SK-N-SH (cell line): ENCODE data around the gene SLC37A1. TPM values are rescaled to one million over a fixed set of nuclear protein-coding genes. Genes with fewer than 3 reads are reported as not detected.

Experiments
- CTCF ChIA-PET: fragments of 300-600, 350-600 bp; formaldehyde crosslinking; extraction: SDS; loops from one replicate; lab custom pipeline; 2021; lab: Yijun Ruan, JAX
- POLR2A ChIA-PET: fragments of 350-600 bp; sonication (Branson Sonifier 250); formaldehyde crosslinking; extraction: SDS; loops from one replicate; lab custom pipeline; 2020; ENCODE audit warnings: antibody characterized with exemption, inconsistent platforms; lab: Yijun Ruan, JAX
- DNase-seq: peaks from one replicate; pipeline ENCODE4 v3.0.0; 2012
- H2AFZ ChIP-seq: fragments of 200-600 bp; sonication (generic); 2 replicates; pipeline ENCODE4 v1.8.1; 2016; ENCODE audit warnings: antibody characterized with exemption, mild to moderate bottlenecking, low read depth
- H3F3A ChIP-seq: fragments of 200-600 bp; sonication (generic); replicated peaks from 2 replicates; pipeline ENCODE3; 2016; ENCODE audit warnings: antibody characterized with exemption, mild to moderate bottlenecking; ENCODE audit not compliant: insufficient read depth
- H3K27ac ChIP-seq, 2 experiments: fragments of 200-500 bp in 1 of 2; fragments of 200-600 bp in 1 of 2; sonication (Bioruptor generic) in 1 of 2; sonication (generic), shearing (Covaris generic) in 1 of 2; 2 replicates each; pipeline versions ENCODE4 v1.5.1 to v1.6.1; 2014 to 2016; ENCODE audit warnings: low read depth in 2 of 2, inconsistent platforms in 1 of 2, low read length in 1 of 2, mild to moderate bottlenecking in 1 of 2, mixed read lengths in 1 of 2
- H3K27me3 ChIP-seq: fragments of 200-600 bp; sonication (generic), shearing (Covaris generic); 2 replicates; pipeline ENCODE4 v1.6.1; 2016; ENCODE audit warnings: mixed run types; ENCODE audit not compliant: insufficient read depth
- H3K36me3 ChIP-seq, 2 experiments: fragments of 200-500 bp in 1 of 2; fragments of 200-600 bp in 1 of 2; sonication (Bioruptor generic) in 1 of 2; sonication (generic) in 1 of 2; replicated peaks in 1 of 2; 2 replicates each; pipeline versions ENCODE3 to v1.5.1; 2014 to 2016; ENCODE audit warnings: low read length in 1 of 2, mild to moderate bottlenecking in 1 of 2; ENCODE audit not compliant: insufficient read depth in 2 of 2, control insufficient read depth in 1 of 2
- H3K4me1 ChIP-seq, 2 experiments: fragments of 200-500 bp in 1 of 2; fragments of 200-600 bp in 1 of 2; sonication (Bioruptor generic) in 1 of 2; sonication (generic), shearing (Covaris generic) in 1 of 2; 2 replicates each; pipeline versions ENCODE4 v1.5.1 to v1.6.1; 2014 to 2016; ENCODE audit warnings: low read depth in 1 of 2, low read length in 1 of 2, mixed run types in 1 of 2; ENCODE audit not compliant: insufficient read depth in 2 of 2, control insufficient read depth in 1 of 2
- H3K4me2 ChIP-seq: fragments of 200-600 bp; sonication (generic), shearing (Covaris generic); 2 replicates; pipeline ENCODE4 v1.6.1; 2017; ENCODE audit warnings: mixed run types
- H3K4me3 ChIP-seq, 2 experiments: fragments of 200-500 bp in 1 of 2; fragments of 200-600 bp in 1 of 2; sonication (Bioruptor generic) in 1 of 2; sonication (generic), shearing (Covaris generic) in 1 of 2; 2 replicates each; pipeline versions ENCODE4 v1.5.1 to v1.8.1; 2014 to 2016; ENCODE audit warnings: low read depth in 2 of 2, inconsistent platforms in 1 of 2, low read length in 1 of 2, mild to moderate bottlenecking in 1 of 2, mixed read lengths in 1 of 2, moderate library complexity in 1 of 2
- H3K79me2 ChIP-seq: fragments of 200-600 bp; sonication (generic); 2 replicates; pipeline ENCODE4 v1.8.1; 2017; ENCODE audit warnings: mild to moderate bottlenecking; ENCODE audit not compliant: insufficient read depth
- H3K9ac ChIP-seq: fragments of 200-600 bp; sonication (generic); 2 replicates; pipeline ENCODE4 v1.6.1; 2017; ENCODE audit warnings: mixed run types
- H3K9me2 ChIP-seq: fragments of 200-600 bp; sonication (generic); 2 replicates; pipeline ENCODE4 v1.6.1; 2017; ENCODE audit warnings: mixed run types
- H3K9me3 ChIP-seq: fragments of 200-600 bp; sonication (generic); 2 replicates; pipeline ENCODE4 v1.6.1; 2017; ENCODE audit warnings: mixed run types, mild to moderate bottlenecking, moderate library complexity
- H4K20me1 ChIP-seq: fragments of 200-600 bp; sonication (generic); 2 replicates; pipeline ENCODE4 v1.6.1; 2017; ENCODE audit warnings: mild to moderate bottlenecking, mixed run types; ENCODE audit not compliant: insufficient read depth
- GABPA ChIP-seq: IDR thresholded peaks from 2 replicates; pipeline ENCODE4 v1.4.0; 2012; ENCODE audit warnings: low read depth, mild to moderate bottlenecking
- IRF3 ChIP-seq: fragments of 150-350 bp; IDR thresholded peaks from 2 replicates; pipeline ENCODE4 v1.6.1; 2016; ENCODE audit warnings: mild to moderate bottlenecking, low read depth, low read length
- NFIC ChIP-seq: IDR thresholded peaks from 2 replicates; pipeline ENCODE4 v1.4.0; 2012; ENCODE audit warnings: borderline replicate concordance
- PBX3 ChIP-seq: IDR thresholded peaks from 2 replicates; pipeline ENCODE4; 2012
- POLR2AphosphoS5 ChIP-seq: IDR thresholded peaks from 2 replicates; pipeline ENCODE4 v1.6.1; 2012; ENCODE audit warnings: low read depth, low read length
- RAD21 ChIP-seq: IDR thresholded peaks from 2 replicates; pipeline ENCODE4 v1.6.1; 2012; ENCODE audit warnings: mild to moderate bottlenecking, low read length
- RCOR1 ChIP-seq: fragments of 150-350 bp; IDR thresholded peaks from 2 replicates; pipeline ENCODE4 v1.6.1; 2017; ENCODE audit warnings: antibody characterized with exemption, low read length
- REST ChIP-seq: IDR thresholded peaks from 2 replicates; pipeline ENCODE4 v1.6.1; 2012; ENCODE audit warnings: mild to moderate bottlenecking, low read depth, low read length, moderate library complexity
- RXRA ChIP-seq: IDR thresholded peaks from 2 replicates; pipeline ENCODE4 v1.4.0; 2012; ENCODE audit warnings: low read depth, mild to moderate bottlenecking, borderline replicate concordance
- SMC3 ChIP-seq: IDR thresholded peaks from 2 replicates; pipeline ENCODE4 v1.6.1; 2012; ENCODE audit warnings: low read depth, low read length, improper control_type of control experiment
- USF2 ChIP-seq: fragments of 150-350 bp; IDR thresholded peaks from 2 replicates; pipeline ENCODE4 v1.6.1; 2017; ENCODE audit warnings: antibody characterized with exemption, low read length, low read depth, borderline replicate concordance
- YY1 ChIP-seq: IDR thresholded peaks from 2 replicates; pipeline ENCODE4 v1.4.0; 2012; ENCODE audit warnings: low read depth, mild to moderate bottlenecking
- ZBTB33 ChIP-seq: IDR thresholded peaks from 2 replicates; pipeline ENCODE4 v1.4.0; 2012; ENCODE audit warnings: low read depth, borderline replicate concordance
- WGBS: methylation state at CpG from one replicate; pipeline ENCODE4 v1.1.6; 2017; ENCODE audit warnings: low lambda C conversion rate; 5-methylcytosine and 5-hydroxymethylcytosine counted together
- polyA plus RNA-seq, 3 experiments: library from polyadenylated mRNA; depleted of rRNA; stranded (reverse); fragments of >200 nt; gene quantifications; 2 replicates each; pipeline ENCODE4 v1.2.3, GENCODE V29; 2012
- TF ChIP-seq, protein P1 (sequence below): IDR thresholded peaks from 2 replicates; pipeline ENCODE4 v1.4.0; 2012; ENCODE audit warnings: low read depth, borderline replicate concordance

SLC37A1 gene
- polyA plus RNA-seq, 1 of the 3 experiments (the other 2 are of a cell fraction) = 2.8 TPM

GRCh38 chr21:42591170-42591869 lies 77.7 kb downstream of the SLC37A1 start (continued):
- TF ChIP-seq REST (no peak), SMC3 (no peak), ZBTB33 (no peak), RXRA (no peak)

GRCh38 chr21:42592156-42592820 lies 78.6 kb downstream of the SLC37A1 start:
- Histone ChIP-seq H3K9ac (no peak overlapping the region), H3K4me2 (no peak overlapping the region), H4K20me1 (no peaks in the 10 kb centered on the region), H3K4me3 (no peak overlapping the region), H2AFZ (no peak overlapping the region), H3K4me1 (peaks cover 0 to 4% of the 10 kb centered on the region in 2 experiments; a peak in 1 of 4 replicates), H3K9me2 (no peaks in the 10 kb centered on the region), H3K36me3 (no peaks in the 10 kb centered on the region), H3F3A (no peaks in the 10 kb centered on the region), H3K79me2 (no peaks in the 10 kb centered on the region), H3K27ac (no peak overlapping the region), H3K9me3 (no peaks in the 10 kb centered on the region), H3K27me3 (no peaks in the 10 kb centered on the region)
- WGBS = 71% methylated on average over 19 of the region's 19 CpGs
- POLR2A ChIA-PET = interaction anchor here (0.7 kb wide), 1 partner anchor 301 kb away, joined by 3 read pairs; the partner anchor contains the start of gene NDUFV3
- DNase-seq = no peak
- CTCF ChIA-PET = interaction anchor here (0.5 to 3.6 kb wide), 25 partner anchors 8 to 378 kb away, joined by 3 to 52 read pairs (median 7); partner anchors contain the start of gene PDE9A
- TF ChIP-seq PBX3 (no peak), NFIC (no peak), USF2 (no peak), IRF3 (no peak), RCOR1 (no peak), GABPA (no peak), YY1 (no peak), RAD21 (no peak), REST (no peak), POLR2AphosphoS5 (no peak)
- TF ChIP-seq, protein P1, sequence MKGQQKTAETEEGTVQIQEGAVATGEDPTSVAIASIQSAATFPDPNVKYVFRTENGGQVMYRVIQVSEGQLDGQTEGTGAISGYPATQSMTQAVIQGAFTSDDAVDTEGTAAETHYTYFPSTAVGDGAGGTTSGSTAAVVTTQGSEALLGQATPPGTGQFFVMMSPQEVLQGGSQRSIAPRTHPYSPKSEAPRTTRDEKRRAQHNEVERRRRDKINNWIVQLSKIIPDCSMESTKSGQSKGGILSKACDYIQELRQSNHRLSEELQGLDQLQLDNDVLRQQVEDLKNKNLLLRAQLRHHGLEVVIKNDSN = no peak
